NCI-H1092 (cell line): ENCODE measurements around the gene MAST4.
"Not testable (repeated sequence)": the region's sequence is repeated elsewhere in the genome, so short reads cannot be mapped to it uniquely, and the experiment has no call there.

ENCODE experiments used
- DNase-seq: peaks from one replicate; lab custom pipeline; 2025; lab: John Stamatoyannopoulos, UW

The MAST4 gene

DNA sequence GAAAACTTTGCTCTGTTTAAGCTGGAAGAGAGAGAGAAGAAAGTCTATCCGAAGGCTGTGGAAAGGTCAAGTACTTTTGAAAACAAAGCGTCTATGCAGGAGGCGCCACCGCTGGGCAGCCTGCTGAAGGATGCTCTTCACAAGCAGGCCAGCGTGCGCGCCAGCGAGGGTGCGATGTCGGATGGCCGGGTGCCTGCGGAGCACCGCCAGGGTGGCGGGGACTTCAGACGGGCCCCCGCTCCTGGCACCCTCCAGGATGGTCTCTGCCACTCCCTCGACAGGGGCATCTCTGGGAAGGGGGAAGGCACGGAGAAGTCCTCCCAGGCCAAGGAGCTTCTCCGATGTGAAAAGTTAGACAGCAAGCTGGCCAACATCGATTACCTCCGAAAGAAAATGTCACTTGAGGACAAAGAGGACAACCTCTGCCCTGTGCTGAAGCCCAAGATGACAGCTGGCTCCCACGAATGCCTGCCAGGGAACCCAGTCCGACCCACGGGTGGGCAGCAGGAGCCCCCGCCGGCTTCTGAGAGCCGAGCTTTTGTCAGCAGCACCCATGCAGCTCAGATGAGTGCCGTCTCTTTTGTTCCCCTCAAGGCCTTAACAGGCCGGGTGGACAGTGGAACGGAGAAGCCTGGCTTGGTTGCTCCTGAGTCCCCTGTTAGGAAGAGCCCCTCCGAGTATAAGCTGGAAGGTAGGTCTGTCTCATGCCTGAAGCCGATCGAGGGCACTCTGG, 567.8 kb downstream of the MAST4 start:
- DNase-seq: no peak

GRCh38 chr5:67164856-67165525, 568.8 kb downstream of the MAST4 start:
- no peak for DNase-seq

DNA sequence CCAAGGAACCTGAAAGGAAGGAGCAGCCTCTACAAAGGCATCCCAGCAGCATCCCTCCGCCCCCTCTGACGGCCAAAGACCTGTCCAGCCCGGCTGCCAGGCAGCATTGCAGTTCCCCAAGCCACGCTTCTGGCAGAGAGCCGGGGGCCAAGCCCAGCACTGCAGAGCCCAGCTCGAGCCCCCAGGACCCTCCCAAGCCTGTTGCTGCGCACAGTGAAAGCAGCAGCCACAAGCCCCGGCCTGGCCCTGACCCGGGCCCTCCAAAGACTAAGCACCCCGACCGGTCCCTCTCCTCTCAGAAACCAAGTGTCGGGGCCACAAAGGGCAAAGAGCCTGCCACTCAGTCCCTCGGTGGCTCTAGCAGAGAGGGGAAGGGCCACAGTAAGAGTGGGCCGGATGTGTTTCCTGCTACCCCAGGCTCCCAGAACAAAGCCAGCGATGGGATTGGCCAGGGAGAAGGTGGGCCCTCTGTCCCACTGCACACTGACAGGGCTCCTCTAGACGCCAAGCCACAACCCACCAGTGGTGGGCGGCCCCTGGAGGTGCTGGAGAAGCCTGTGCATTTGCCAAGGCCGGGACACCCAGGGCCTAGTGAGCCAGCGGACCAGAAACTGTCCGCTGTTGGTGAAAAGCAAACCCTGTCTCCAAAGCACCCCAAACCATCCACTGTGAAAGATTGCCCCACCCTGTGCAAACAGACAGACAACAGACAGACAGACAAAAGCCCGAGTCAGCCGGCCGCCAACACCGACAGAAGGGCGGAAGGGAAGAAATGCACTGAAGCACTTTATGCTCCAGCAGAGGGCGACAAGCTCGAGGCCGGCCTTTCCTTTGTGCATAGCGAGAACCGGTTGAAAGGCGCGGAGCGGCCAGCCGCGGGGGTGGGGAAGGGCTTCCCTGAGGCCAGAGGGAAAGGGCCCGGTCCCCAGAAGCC, 569.6 kb downstream of the MAST4 start:
- DNase-seq: no peak

GRCh38 chr5:67166460-67167285, 570.5 kb downstream of the MAST4 start:
- no peak for DNase-seq

GRCh38 chr5:67168069-67168468, 571.9 kb downstream of the MAST4 start:
- DNase-seq: no peak

DNA sequence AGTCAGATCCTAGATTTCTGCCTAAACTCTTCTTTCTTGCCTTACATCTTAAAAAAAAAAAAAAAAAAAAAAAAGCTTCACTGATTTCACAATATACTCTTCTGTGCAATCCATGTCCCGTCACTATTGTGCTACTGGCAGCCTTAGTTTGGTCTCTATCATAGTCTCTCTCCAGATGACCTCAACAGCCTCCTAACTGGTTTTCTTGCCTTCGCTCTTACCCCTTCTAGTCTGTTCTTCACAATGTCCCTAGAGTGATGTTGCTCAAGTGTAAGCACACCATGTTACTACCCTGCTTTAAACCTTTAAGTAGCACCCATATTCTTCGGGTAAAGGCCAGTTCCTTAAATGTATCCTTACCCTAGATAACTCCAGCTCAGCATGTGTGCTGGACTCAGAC, 574.6 kb downstream of the MAST4 start:
- no peak for DNase-seq

GRCh38 chr5:67173351-67173750, 577.2 kb downstream of the MAST4 start:
- DNase-seq: not testable (repeated sequence)

DNA sequence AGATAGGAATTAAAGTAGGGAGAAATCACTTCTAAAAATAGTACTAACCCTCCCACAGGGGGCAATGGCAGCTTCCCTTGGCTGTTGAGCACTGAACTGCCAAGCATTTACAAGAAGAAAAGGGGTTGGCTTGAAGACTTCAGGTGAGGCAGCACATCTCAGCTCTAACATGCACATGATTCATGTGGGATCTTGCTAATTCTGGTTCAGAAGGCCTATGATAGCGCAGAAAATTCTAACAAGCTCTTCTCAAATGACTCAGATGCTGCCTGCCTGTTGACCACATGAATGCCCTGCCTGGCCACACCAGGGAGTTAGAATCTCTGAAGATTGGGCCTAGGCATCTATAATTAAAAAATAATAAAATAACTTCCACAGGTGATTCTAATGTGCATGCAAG, 577.8 kb downstream of the MAST4 start:
- no peak for DNase-seq

- DNase-seq: no peak
Measured at GRCh38 chr5:67176936-67177335, 580.7 kb downstream of the MAST4 start.

GRCh38 chr5:67178085-67178484, 581.9 kb downstream of the MAST4 start:
- DNase-seq: no peak

DNA sequence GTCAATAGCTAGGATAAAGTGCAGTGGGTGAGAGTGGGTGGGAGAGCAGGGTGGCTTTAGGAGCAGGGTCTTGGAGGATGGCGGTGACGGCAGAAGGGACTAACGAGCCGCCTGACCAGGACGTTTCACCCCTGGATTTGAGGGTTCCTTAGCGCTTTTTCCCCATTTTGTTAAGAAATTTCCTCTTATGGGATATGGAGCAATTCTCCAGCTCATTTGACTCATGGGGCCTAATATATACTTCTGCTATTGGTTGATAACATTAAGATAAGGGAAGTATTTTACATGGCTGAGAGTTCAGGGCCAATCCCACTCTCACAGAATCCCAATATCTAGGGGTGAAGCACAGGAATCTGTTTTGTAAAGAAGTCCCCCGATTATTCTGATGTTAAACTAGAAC, 582.8 kb downstream of the MAST4 start:
- no peak for DNase-seq

DNA sequence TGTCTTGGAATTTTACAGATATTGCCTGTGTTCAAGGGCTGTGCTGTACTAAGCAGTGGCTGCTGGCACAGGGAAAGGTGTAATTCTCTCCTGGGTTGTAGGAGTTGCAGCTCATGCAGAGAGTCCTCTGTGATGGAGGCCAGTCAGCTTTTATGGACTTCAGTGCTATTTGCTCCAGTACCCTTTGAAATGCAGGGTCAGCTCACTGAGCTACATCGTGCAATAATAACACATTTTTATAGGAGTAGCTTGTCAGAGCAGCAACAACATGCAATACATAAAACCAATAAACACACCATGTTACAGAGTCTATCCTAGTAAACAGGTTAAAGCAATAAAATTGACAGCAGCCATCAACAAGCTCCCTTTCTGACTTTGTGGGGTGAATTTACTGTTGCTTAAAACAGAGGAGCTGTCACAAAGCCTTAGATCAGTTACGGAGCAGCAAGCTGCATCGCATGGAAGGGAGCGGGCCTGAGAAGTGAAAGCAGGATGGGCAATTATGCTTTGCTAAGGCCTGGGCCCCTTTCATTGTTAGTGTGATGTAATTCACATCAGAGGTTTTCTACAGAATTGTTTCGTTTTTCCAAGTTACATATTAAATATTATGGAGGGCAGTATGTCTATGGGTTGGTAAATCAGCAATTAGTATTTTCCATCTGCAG, 583.6 kb downstream of the MAST4 start:
- DNase-seq: no peak

GRCh38 chr5:67181648-67182221, 585.5 kb downstream of the MAST4 start:
- no peak for DNase-seq

DNA sequence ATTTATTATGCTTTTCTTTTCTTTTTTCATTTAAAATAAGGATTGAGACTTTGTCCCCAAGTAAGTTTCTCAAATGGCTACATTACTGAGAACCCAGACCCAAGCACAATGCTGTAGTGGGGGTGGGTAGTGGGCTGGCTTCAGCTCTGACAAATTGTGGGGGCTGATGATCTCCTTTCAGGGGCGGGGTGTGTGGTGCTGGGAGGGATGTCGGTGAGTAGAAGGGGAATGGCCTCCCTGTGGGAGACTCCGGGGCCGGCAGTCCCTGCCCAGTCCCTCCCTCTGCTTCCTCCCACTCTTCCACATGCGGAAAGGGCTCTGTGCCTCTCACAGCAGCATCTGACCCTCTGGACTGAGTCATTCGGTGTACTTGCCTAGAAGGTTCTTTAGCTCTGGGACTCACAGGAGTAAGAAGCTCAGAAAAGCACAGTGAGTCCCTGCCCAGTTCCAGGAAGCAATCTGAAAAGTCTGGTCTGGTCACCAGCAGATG, 586.2 kb downstream of the MAST4 start:
- DNase-seq: no peak

- no peak for DNase-seq
Measured at GRCh38 chr5:67183859-67184258, 587.7 kb downstream of the MAST4 start.

GRCh38 chr5:67187006-67187715, 591.0 kb downstream of the MAST4 start:
- no peak for DNase-seq

GRCh38 chr5:67188274-67189078, 592.3 kb downstream of the MAST4 start:
- no peak for DNase-seq

DNA sequence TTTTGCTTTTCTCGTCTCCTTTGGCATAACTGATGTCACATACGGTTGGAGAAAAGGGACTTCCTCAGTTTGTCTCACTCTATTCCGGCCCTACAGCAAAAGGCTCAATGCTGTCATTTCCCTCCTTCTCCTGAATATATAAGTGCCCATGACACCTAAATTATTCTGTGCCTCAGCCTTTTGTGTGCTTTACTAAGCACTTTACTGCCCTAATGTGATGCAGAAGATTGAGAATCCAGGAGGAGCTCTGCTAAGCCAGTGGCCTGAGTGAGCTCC, 592.8 kb downstream of the MAST4 start:
- DNase-seq: no peak

DNA sequence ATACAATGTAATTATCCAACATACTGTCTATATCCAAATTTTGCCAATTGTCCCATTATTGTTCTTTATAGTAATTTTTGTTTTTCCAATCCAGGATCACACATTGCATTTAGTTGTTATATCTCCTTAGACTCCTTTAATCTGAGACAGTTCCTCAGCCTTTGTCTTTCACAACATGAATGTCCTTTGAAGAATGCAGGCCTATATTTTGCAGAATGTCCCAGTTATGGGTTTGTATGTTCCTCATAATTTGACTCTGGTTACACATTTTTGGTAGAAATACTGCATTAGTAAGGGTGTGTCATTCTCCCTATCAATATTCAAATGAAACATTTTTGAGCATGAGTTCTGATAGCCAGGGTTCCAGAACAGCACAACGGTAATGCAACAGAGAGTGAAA, 593.7 kb downstream of the MAST4 start:
- DNase-seq: no peak
